Germinal center (tissue), 1 donor: ENCODE results near the gene CYP1A2.
A peak's percentile ranks its signal among the peaks of the same experiment; 100 is the strongest.
"Not testable (repeated sequence)": the region's sequence is repeated elsewhere in the genome, so short reads cannot be mapped to it uniquely, and the experiment has no call there.

ENCODE experiments used
- DNase-seq: peaks from one replicate; pipeline ENCODE4 v3.0.0; 2012; ENCODE audit warnings: mixed read lengths, low spot score

Gene CYP1A2

DNA sequence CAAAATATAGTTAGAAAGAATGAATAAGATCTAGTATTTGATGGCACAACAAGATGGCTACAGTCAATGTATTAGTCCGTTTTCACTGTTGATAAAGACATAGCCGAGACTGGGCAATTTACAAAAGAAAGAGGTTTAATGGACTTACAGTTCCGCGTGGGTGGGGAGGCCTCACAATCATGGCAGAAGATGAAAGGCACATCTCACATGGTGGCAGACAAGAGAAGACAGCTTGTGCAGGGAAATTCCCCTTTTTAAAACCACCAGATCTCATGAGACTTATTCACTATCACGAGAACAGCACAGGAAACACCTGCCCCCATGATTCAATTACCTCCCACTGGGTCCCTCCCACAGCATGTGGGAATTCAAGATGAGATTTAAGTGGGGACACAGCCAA is 10.4 kb upstream of the CYP1A2 start:
- not testable (repeated sequence) for DNase-seq

GRCh38 chr15:74742422-74742821 is 6.2 kb upstream of the CYP1A2 start:
- no peak for DNase-seq

DNA sequence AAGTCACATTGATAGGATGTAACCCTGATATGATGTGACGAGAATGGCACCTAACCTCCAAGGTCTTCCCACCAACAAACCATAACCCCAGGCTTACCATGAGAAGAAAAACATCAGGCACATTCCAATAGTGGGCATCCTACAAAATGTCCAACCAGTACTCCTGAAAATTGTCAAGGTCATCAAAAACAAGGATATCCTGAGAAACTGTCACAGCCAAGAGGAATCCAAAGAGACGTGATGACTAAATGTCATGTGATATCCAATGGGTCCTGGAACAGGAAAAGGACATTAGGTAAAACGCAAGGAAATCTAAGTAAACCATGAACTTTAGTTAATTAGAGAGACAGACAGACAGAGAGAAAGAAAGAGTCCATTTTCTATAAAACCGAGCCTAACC is 2.3 kb upstream of the CYP1A2 start:
- DNase-seq = no peak

DNA sequence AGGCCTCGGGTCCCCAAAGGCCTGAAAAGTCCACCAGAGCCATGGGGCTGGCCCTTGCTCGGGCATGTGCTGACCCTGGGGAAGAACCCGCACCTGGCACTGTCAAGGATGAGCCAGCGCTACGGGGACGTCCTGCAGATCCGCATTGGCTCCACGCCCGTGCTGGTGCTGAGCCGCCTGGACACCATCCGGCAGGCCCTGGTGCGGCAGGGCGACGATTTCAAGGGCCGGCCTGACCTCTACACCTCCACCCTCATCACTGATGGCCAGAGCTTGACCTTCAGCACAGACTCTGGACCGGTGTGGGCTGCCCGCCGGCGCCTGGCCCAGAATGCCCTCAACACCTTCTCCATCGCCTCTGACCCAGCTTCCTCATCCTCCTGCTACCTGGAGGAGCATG is 1.2 kb downstream of the CYP1A2 start:
- DNase-seq = no peak

- DNase-seq = no peak
Observed at GRCh38 chr15:74750751-74751150, 2.1 kb downstream of the CYP1A2 start.

- DNase-seq = no peak
Observed at GRCh38 chr15:74752011-74752410, 3.4 kb downstream of the CYP1A2 start.

- DNase-seq = no peak
Observed at GRCh38 chr15:74752531-74752930, 3.9 kb downstream of the CYP1A2 start.

GRCh38 chr15:74754593-74755215 is 6.1 kb downstream of the CYP1A2 start:
- no peak for DNase-seq

GRCh38 chr15:74758736-74759135 is 10.1 kb downstream of the CYP1A2 start:
- DNase-seq = no peak

DNA sequence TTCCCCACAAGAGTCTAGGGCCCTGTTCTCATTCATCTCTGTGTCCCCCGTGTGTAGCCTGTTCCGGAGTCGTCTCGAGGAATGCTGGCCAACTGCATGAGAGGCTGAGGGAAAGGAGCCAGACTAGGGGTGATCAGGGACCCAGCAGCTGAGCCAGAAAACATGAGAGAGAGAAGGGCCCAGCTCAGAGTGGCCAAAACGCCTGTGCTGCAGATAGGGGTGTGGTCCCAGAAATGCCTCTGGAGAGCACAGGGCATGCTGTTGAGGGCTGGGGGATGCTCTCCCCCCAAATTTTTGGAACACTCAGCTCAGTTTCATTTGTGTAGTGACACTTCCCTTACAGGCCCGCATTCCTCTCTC is 14.1 kb downstream of the CYP1A2 start:
- no peak for DNase-seq

- no peak for DNase-seq
Observed at GRCh38 chr15:74763416-74763815, 14.8 kb downstream of the CYP1A2 start.

- DNase-seq = no peak
Observed at GRCh38 chr15:74767167-74768098, 18.8 kb downstream of the CYP1A2 start.

GRCh38 chr15:74768099-74768770 is 19.6 kb downstream of the CYP1A2 start:
- no peak for DNase-seq

- peak; percentile 73 for DNase-seq
Observed at GRCh38 chr15:74768771-74769342, 20.2 kb downstream of the CYP1A2 start.

GRCh38 chr15:74769463-74770025 is 20.9 kb downstream of the CYP1A2 start:
- DNase-seq = no peak

- DNase-seq = no peak
Observed at GRCh38 chr15:74770211-74770903, 21.7 kb downstream of the CYP1A2 start.

GRCh38 chr15:74773329-74773728 is 24.7 kb downstream of the CYP1A2 start:
- DNase-seq = no peak

- no peak for DNase-seq
Observed at GRCh38 chr15:74773731-74774252, 25.1 kb downstream of the CYP1A2 start.

DNA sequence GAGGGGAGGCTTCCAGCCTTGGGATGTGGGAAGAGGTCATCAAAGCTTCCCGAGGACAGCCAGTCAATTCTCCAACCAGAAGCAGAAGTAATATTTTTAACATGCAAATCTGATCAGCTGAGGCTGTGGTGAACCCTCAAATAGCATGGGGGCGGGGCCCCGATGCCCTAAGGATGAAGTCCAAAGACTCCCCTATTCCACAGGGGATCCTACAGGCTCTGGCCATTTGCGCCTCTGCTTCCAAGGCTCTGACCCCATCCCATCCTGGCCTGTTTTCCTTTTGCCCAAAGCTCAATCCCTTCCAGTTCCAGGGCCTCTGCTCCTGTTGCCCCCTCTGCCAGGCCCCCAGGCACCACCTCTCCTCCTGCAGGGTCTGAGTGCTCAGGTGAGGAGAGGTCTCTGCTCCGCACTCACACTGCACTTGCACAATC is 26.5 kb downstream of the CYP1A2 start:
- peak; percentile 58 for DNase-seq

DNA sequence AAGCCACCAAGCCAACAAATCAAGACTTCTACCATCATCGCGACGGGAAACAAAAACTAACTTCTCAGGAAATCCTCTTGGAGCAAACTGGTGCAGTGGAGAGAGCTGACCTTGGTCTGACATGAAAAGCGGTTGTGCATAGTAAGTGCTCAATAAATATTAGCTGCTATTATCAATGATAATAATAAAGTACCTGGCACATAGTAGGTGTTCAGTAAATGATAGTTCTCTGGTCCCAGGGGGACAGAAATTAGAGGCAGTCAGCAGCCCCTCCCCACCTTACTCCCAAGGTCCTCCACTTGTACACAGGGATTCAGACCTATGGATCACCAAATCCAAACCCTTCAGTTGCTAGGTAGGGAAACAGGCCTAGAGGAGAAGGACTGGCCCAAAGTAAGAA is 27.2 kb downstream of the CYP1A2 start:
- DNase-seq = no peak
